ENCODE data around the gene BPIFB1.

DNA sequence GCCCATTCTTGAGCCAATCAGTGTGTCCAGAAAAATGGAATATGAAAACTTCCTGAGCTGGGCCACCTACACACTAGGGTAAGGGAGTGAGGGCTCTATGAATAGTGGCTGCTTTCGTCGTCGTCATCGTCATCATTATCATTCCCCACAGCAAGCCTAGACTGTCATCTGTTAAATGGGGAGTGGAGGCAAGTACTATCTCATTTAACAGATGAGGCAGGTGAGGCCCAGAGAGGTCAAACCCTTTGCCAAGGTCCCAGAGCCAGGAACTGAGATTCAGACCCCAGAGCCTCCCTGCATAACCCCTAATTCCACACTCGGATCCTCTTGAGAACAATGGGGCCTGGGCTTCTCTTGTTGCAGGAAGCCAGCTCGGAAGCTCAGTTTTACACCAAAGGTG is 20.6 kb downstream of the BPIFB1 start:
- TF ChIP-seq, protein P1, sequence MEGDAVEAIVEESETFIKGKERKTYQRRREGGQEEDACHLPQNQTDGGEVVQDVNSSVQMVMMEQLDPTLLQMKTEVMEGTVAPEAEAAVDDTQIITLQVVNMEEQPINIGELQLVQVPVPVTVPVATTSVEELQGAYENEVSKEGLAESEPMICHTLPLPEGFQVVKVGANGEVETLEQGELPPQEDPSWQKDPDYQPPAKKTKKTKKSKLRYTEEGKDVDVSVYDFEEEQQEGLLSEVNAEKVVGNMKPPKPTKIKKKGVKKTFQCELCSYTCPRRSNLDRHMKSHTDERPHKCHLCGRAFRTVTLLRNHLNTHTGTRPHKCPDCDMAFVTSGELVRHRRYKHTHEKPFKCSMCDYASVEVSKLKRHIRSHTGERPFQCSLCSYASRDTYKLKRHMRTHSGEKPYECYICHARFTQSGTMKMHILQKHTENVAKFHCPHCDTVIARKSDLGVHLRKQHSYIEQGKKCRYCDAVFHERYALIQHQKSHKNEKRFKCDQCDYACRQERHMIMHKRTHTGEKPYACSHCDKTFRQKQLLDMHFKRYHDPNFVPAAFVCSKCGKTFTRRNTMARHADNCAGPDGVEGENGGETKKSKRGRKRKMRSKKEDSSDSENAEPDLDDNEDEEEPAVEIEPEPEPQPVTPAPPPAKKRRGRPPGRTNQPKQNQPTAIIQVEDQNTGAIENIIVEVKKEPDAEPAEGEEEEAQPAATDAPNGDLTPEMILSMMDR (IDR thresholded peaks at IDR 0.05) = no peak
- TF ChIP-seq, protein P2, sequence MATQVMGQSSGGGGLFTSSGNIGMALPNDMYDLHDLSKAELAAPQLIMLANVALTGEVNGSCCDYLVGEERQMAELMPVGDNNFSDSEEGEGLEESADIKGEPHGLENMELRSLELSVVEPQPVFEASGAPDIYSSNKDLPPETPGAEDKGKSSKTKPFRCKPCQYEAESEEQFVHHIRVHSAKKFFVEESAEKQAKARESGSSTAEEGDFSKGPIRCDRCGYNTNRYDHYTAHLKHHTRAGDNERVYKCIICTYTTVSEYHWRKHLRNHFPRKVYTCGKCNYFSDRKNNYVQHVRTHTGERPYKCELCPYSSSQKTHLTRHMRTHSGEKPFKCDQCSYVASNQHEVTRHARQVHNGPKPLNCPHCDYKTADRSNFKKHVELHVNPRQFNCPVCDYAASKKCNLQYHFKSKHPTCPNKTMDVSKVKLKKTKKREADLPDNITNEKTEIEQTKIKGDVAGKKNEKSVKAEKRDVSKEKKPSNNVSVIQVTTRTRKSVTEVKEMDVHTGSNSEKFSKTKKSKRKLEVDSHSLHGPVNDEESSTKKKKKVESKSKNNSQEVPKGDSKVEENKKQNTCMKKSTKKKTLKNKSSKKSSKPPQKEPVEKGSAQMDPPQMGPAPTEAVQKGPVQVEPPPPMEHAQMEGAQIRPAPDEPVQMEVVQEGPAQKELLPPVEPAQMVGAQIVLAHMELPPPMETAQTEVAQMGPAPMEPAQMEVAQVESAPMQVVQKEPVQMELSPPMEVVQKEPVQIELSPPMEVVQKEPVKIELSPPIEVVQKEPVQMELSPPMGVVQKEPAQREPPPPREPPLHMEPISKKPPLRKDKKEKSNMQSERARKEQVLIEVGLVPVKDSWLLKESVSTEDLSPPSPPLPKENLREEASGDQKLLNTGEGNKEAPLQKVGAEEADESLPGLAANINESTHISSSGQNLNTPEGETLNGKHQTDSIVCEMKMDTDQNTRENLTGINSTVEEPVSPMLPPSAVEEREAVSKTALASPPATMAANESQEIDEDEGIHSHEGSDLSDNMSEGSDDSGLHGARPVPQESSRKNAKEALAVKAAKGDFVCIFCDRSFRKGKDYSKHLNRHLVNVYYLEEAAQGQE (IDR thresholded peaks at IDR 0.05; ENCODE audit: insufficient read depth in 1 of 2, low read depth in 2 of 2, low read length in 1 of 2) = no peak
